HG02798 (cell line): ENCODE data around the gene RELL1.

Experiments used
- ATAC-seq: cut with Tn5 transposase; IDR thresholded peaks from one replicate; pipeline ENCODE4 v1.9.1; 2021; ENCODE audit warnings: mild to moderate bottlenecking; ENCODE audit not compliant: unreplicated experiment, poor library complexity

The RELL1 gene

GRCh38 chr4:37641886-37642849, 44.0 kb downstream of the RELL1 start:
- ATAC-seq, result no peak

DNA sequence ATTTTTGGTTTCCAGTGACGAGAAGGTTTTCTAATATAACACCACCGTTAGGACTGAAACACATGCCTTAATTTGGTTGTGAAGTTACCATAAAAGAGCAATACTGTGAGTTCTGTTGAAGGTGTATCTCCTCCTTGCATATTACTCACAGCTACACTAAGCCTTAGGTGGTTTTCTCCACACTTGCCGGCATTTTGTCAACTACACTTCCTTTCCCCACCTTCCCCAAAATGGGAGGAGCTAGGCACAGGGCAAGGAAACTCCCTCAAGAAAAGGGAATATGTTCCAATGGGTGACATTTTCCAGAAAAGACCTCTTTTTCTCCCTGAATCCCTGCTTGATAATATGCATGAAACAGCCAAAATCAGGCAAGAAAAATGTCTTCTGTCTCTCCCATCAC, 44.8 kb downstream of the RELL1 start:
- no peak for ATAC-seq

DNA sequence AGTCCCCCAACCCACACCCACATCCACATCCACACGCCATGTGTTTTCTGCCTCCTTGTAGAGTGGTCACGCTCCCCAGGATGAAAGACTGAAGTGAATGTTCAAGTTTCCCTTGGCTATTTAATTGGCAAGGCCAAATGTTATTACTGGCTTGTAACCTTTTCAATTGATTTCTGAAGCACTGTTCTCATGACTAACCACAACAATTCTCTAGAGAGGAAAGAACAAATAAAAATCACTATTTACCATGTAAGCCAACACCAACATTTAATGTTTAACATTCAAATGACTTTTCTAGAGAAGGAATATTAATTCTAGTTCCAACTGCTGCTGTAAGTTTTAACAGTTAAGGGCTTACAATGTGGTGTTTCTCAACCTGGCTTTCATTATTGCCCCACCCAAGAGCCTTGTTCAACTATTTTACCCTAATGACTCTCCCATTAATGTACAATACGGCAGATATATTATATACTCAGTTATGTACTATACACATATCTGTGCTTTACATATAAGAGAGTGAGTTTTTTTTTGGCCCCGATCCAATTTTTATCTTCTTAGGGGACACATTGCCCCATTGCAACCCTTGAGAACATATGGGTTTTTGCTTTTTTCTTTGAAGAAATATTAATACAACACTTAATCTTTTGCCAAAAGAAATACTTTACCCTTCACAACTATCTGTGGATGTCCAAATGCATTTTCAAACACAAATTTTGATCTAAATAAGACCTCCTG, 46.5 kb downstream of the RELL1 start:
- ATAC-seq, result no peak

DNA sequence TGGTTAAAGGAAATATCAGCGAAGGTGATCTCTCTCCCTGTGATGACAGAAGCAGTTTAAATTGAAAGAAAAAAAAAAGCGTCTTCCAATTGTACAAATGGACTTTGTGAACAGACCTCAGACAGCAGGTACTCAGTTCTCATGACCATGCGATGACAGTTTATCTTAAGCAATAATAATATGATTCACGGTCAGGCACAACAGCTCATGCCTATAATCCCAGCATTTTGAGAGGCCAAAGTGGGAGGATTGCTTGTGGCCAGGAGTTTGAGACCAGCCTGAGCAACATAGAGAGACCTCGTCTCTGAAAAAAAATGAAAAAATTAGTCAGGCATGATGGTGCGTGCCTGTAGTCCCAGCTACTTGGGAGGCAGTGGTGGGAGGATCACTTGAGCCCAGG, 51.0 kb downstream of the RELL1 start:
- ATAC-seq, result no peak

DNA sequence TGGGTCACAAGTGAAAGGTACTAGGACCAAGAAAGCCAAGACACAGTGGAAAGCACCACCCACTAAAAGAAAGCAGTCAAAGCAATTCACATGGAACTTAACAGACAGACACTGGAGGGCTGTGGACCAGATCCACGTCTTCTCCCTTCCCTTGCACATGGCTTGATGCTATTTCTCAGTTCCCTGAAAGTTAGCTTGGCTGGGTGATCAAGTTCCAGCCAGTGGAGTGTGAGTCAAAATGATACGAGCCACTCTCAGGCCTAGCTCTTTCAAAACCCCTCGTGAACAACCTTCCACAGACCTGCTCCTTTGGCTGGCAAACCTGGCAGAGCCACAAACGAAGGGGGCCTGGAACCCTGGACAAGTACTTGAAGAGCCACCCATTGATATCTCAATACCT, 52.0 kb downstream of the RELL1 start:
- ATAC-seq, result no peak

GRCh38 chr4:37632836-37633235, 53.3 kb downstream of the RELL1 start:
- ATAC-seq, result no peak

GRCh38 chr4:37631551-37631950, 54.6 kb downstream of the RELL1 start:
- ATAC-seq, result no peak

DNA sequence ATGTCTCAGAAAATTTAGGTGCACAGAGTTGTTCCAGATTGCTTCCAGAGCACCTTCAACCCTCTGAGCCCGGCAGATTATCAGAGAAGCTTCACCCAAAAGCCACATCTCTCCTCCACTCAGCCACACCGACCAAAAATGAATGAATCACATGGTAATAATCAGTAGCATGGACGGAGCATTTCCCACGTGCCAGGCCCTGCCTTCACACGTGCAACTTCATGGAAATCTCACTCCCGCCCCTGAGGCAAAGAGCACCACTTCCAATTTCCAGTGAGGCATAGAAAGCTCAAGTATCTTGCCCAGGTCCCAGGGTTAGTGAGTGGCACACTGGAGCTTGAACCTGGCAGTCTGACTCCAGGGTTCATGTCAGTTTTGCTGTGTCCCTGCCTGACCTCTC, 56.5 kb downstream of the RELL1 start:
- ATAC-seq, result no peak

DNA sequence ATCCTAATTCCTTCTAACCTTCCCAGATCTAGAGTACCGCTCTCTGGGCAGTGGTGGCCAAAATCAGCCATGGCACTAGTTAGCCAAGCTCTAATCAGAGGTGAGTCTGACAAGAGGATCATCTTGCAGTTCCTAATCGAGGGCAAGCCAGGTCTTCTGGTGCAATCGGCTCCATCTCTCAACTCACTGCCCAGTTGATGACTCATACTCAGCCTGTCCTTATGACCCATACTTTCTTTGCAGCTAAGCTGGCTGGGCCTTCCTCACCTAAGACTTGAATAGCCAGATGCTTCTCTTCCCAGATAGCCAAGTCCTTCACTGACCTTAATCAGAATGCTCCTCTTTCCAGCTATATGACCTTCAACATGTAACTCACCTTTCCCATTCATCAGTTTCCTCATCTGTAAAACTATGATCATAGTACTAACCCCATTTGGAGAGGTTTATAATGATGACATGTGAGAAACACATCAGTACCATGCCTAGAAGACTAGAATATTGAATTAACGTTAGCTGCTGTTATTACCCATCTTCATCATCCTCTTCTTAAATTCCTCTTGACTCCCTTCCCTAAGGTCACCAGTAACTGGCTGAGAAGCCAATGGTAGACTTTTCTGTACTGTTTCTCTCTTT, 57.1 kb downstream of the RELL1 start:
- no peak for ATAC-seq

DNA sequence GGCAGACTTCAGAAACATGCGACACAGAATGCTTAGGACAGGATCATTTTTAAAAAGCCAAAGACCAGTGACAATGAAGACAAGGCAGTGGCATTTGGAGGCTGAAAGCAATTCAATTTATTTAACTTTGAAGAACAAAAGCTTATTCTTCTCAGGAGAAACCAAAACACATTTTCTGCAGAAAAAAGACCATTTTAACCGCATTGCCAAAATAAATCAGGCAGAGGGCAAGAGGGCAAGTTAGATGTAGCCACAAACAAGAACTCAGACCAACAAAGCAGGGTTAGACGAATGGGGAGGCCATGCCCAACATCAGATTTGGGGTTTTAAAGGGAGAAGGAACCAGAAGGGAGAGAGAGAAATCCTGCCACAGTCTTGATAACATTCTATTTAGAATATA, 58.9 kb downstream of the RELL1 start:
- ATAC-seq, result no peak

- no peak for ATAC-seq
Observed at GRCh38 chr4:37625499-37625898, 60.7 kb downstream of the RELL1 start.

GRCh38 chr4:37623940-37624339, 62.2 kb downstream of the RELL1 start:
- no peak for ATAC-seq

GRCh38 chr4:37623125-37623524, 63.1 kb downstream of the RELL1 start:
- ATAC-seq, result no peak

- ATAC-seq, result no peak
Observed at GRCh38 chr4:37620176-37620575, 66.0 kb downstream of the RELL1 start.

DNA sequence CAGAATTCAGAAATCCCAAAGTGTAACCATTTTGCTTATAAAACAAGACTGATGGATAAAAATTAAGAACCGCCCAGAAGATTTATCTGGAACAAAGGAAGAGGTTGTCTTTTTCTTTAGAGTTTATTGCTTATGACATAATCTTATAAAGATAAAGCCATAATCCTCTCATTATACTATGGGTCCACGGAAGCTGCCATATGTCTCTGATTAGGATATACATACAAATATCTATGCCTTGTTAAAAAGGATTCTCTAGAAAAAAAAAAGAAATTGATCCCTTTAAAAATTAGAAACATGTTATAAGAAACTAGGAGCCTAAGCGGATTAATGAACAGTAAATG, 70.5 kb downstream of the RELL1 start:
- ATAC-seq, result no peak

GRCh38 chr4:37615059-37615719, 71.0 kb downstream of the RELL1 start:
- ATAC-seq, result no peak

DNA sequence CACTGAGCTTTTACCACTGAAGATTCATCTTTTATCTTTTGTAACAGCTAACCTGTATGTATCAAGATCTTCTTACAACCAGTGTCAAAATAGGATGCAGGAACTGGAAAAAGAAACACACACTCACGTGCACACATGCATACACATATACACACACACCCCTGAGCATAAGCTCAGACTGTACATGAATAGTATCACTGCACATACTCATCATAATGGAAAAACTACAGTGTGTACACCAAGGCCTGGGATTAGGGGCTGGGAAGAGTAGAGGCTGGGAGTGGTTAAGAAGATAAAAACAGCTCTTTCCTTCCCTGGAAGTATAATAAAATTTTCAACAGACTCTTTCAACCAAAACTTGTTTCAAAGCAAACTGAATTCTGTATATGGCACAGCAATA, 73.4 kb downstream of the RELL1 start:
- ATAC-seq, result no peak

DNA sequence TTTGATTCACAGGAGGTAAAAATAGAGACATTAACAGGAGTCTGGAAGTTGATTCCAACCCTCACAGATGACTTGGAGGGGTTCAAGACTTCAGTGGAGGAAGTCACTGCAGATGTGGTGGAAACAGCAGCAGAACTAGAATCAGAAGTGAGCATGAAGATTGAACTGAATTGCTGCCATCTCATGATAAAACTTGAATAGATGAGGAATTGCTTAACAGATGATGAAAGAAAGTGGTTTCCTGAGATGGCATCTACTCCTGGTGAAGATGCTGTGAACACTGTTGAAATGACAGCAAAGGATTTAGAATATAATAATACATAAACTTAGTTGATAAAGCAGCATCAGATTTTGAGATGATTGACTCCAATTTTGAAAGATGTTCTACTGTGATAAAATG, 76.5 kb downstream of the RELL1 start:
- ATAC-seq, result no peak

DNA sequence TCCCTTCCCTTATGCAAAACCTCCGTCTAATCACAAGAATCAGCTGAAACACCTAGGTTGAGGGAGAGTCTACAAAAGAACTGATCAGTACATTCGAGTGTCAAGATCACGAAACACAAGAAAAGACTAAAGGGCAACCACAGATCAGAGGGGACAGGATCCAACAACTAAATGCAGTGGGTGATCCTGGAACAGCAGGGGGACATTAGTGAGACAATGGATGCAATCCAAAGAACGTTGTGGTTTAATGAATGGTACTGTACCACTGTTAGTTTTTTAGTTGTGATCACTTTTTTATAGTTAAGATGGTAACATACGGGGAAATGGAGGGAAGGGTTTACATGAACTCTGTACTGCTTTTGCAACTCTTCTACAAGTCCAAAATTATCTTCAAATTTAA, 79.2 kb downstream of the RELL1 start:
- ATAC-seq, result no peak

DNA sequence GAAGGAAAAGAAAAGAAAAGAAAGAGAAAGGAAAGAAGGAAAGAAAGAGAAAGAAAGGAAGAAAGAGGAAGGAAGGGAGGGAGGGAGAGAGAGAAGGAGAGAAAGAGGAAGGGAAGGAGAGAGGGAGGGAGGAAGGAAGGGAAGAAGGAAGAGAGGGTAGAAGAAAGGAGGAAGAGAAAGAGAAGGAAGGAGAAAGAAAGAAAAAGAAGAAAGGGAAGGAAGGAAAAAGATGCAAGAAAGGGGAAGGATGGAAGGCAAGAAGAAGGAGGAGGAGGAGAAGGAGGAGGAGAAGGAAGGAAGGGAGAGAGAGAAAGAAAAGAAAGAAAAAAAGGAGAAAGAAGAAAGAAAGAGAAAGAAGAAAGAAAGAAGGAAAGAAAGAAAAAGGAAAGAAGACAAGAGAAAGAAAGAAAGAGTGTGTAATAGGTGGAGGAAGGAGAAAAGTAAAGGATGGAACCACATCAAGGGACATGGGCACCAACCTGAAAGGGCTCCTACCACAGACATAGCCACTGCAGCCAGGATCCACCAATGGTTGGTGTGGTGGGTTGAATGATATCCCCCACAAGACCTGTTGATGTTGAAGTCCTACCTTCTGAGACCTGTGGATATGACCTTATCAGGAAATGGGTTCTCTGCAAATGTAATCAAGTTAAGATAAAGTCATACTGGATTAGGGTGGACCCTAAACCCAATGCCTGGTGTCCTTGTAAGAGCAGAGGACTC, 80.2 kb downstream of the RELL1 start:
- ATAC-seq, result no peak
